IPS DF 4.7 (cell line): ENCODE results near the gene CACNA1B.
"Not testable (repeated sequence)": the region's sequence is repeated elsewhere in the genome, so short reads cannot be mapped to it uniquely, and the experiment has no call there.

Experiments used
- DNase-seq: peaks from one replicate; pipeline ENCODE4 v3.0.0-alpha.2; 2013; ENCODE audit warnings: low spot score; ENCODE audit errors: extremely low read depth

The CACNA1B gene

GRCh38 chr9:138069731-138070456, 192.3 kb downstream of the CACNA1B start:
- no peak for DNase-seq

GRCh38 chr9:138070815-138071214, 193.2 kb downstream of the CACNA1B start:
- DNase-seq, result no peak

- DNase-seq, result no peak
Observed at GRCh38 chr9:138071292-138071691, 193.7 kb downstream of the CACNA1B start.

GRCh38 chr9:138071731-138072130, 194.1 kb downstream of the CACNA1B start:
- DNase-seq, result no peak

GRCh38 chr9:138072161-138072842, 194.7 kb downstream of the CACNA1B start:
- no peak for DNase-seq

GRCh38 chr9:138072897-138073296, 195.3 kb downstream of the CACNA1B start:
- no peak for DNase-seq

GRCh38 chr9:138073408-138073807, 195.8 kb downstream of the CACNA1B start:
- DNase-seq, result no peak

GRCh38 chr9:138073808-138074207, 196.2 kb downstream of the CACNA1B start:
- no peak for DNase-seq

GRCh38 chr9:138074516-138074915, 196.9 kb downstream of the CACNA1B start:
- DNase-seq, result no peak

GRCh38 chr9:138075496-138075895, 197.9 kb downstream of the CACNA1B start:
- DNase-seq, result no peak

GRCh38 chr9:138075961-138076649, 198.5 kb downstream of the CACNA1B start:
- no peak for DNase-seq

GRCh38 chr9:138076650-138077009, 199.0 kb downstream of the CACNA1B start:
- DNase-seq, result no peak

- no peak for DNase-seq
Observed at GRCh38 chr9:138077126-138077525, 199.5 kb downstream of the CACNA1B start.

GRCh38 chr9:138077898-138078540, 200.4 kb downstream of the CACNA1B start:
- DNase-seq, result no peak

- DNase-seq, result no peak
Observed at GRCh38 chr9:138078846-138079245, 201.3 kb downstream of the CACNA1B start.

GRCh38 chr9:138080979-138081378, 203.4 kb downstream of the CACNA1B start:
- no peak for DNase-seq

- no peak for DNase-seq
Observed at GRCh38 chr9:138082918-138083636, 205.5 kb downstream of the CACNA1B start.

- DNase-seq, result no peak
Observed at GRCh38 chr9:138083873-138084272, 206.3 kb downstream of the CACNA1B start.

GRCh38 chr9:138085568-138085967, 208.0 kb downstream of the CACNA1B start:
- DNase-seq, result no peak

GRCh38 chr9:138092057-138092456, 214.5 kb downstream of the CACNA1B start:
- DNase-seq, result not testable (repeated sequence)

GRCh38 chr9:138094028-138094427, 216.4 kb downstream of the CACNA1B start:
- DNase-seq, result no peak
